GM20000 (cell line): ENCODE data around the gene DRD1.
A peak's percentile ranks its signal among the peaks of the same experiment; 100 is the strongest.
"Not testable (repeated sequence)": the region's sequence is repeated elsewhere in the genome, so short reads cannot be mapped to it uniquely, and the experiment has no call there.

Experiments
- DNase-seq: peaks from one replicate; pipeline ENCODE4 v3.0.0; 2012; ENCODE audit warnings: low spot score
- TF ChIP-seq, protein P1 (sequence below): IDR thresholded peaks from 2 replicates; pipeline ENCODE4 v1.5.1; 2012; ENCODE audit warnings: mild to moderate bottlenecking, control low read depth; ENCODE audit errors: extremely low read depth, missing control alignments

The DRD1 gene

DNA sequence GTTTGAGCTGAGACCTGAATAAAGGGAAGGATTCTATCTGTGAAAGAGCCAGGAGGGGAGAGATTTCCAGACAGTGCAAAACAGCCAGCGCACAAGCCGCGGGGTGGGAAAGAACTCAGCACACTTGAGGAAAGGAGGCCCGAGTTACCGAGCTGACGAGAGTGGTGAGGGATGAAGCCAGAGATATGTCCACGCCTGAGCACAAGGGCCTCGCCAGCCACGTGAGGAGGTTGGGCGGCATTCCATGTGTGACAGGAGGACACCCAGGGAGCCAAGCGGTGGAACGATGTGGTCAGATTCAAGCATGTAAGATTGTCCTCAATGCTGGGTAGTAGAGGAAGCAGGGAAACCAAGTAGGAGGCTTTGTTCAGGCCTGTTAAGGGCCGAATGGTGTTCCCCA is 17.4 kb upstream of the DRD1 start:
- DNase-seq, result no peak
- TF ChIP-seq, protein P1, sequence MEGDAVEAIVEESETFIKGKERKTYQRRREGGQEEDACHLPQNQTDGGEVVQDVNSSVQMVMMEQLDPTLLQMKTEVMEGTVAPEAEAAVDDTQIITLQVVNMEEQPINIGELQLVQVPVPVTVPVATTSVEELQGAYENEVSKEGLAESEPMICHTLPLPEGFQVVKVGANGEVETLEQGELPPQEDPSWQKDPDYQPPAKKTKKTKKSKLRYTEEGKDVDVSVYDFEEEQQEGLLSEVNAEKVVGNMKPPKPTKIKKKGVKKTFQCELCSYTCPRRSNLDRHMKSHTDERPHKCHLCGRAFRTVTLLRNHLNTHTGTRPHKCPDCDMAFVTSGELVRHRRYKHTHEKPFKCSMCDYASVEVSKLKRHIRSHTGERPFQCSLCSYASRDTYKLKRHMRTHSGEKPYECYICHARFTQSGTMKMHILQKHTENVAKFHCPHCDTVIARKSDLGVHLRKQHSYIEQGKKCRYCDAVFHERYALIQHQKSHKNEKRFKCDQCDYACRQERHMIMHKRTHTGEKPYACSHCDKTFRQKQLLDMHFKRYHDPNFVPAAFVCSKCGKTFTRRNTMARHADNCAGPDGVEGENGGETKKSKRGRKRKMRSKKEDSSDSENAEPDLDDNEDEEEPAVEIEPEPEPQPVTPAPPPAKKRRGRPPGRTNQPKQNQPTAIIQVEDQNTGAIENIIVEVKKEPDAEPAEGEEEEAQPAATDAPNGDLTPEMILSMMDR, result no peak

DNA sequence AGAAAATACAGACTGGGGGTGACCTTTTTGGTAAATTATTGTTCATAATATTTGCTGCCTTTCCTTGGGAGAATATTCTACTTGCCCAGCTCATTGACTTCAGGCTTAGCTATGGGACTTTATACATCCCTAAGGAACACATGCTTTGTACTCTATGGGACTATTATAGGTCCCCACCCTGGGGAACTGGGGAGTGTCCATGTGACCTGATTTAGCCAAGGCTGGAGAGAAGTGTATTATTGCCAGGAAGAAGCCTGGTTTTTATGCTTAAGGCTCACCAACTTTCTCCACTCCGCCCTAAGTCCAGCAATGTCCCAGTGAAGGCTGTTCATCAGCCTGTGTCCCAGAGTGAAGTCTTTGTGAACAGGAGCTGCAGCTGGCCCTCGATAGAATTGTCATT is 16.6 kb upstream of the DRD1 start:
- TF ChIP-seq, protein P1, result no peak
- DNase-seq, result no peak

DNA sequence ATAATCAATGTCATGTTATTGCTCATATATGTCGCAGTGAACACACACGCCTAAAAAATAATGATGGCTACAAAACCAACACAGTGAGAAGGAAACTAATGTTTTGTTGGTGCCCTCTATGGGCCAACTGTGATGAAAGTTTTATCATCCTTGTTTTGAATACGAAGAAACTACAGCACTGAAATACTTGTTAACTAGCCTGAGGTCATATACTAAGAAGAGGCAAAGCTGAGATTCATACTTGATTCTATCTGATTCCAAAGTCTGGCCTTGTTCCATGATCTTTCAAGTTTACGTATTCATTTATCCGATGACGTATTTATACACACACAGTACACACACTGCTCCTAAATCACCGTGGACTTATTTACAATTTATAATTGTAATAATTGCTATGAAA is 16.1 kb upstream of the DRD1 start:
- no peak for DNase-seq
- TF ChIP-seq, protein P1, result peak; percentile 5

DNA sequence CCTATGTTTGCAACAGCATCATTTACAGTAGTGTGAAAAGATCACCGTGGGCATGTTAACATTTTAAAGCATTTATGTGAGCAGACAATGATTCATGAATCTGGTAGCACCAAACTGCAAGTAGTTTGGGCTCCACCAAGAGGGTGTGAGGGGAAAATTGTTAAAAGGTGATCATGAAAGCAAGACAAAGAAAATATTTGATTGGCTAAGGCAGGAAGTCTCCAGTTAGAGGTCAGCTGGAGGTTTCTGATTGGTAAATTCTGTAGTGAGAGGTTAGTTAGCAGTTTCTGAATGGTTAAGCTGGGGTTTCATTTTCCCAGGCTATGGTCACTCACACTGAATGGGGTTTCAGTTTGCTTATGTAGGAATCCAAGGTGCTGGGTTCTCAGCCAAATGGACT is 13.5 kb upstream of the DRD1 start:
- DNase-seq, result no peak
- TF ChIP-seq, protein P1, result no peak

DNA sequence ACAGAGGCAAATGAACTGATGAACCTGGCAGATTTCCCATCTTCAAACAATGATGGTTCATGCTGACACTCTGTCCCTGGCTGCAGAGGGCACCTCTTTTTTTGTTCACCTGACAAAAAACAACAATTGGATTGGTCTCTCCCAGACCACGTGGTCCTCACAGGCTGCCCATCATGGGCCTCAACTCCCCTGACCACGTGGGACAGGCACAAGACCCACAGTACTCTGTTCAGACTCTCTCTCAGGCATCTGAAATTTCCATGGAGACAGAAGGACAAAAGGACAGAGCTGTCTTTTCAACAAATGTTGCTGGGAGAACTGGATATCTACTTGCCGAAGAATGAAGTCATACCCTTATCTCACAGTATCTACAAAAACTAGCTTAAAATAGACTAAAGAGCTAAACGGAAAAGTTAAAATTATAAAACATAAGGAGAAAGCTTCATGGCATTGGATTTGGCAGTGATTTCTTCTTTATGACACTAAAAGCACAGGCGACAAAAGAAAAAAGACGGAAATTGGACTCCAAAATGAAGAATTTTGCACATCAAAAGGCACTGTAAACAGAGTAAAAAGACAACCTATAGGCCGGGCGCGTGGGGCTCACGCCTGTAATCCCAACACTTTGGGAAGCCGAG is 12.2 kb upstream of the DRD1 start:
- DNase-seq, result no peak
- TF ChIP-seq, protein P1, result no peak

DNA sequence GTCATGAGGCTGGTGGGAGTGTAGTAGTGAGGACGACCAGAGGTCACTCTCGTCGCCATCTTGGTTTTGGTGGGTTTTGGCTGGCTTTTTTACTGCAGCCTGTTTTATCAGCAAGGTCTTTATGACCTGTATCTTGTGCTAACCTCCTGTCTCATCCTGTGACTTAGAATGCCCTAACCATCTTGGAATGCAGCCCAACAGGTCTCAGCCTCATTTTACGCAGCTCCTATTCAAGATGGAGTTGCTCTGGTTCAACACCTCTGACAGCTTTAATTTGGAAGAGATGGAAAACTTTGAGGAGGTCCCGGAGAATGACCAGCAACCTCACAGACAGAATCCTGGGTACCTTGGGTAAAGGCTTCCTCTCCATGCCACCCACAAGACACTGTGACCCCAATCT is 10.4 kb upstream of the DRD1 start:
- DNase-seq, result not testable (repeated sequence)

DNA sequence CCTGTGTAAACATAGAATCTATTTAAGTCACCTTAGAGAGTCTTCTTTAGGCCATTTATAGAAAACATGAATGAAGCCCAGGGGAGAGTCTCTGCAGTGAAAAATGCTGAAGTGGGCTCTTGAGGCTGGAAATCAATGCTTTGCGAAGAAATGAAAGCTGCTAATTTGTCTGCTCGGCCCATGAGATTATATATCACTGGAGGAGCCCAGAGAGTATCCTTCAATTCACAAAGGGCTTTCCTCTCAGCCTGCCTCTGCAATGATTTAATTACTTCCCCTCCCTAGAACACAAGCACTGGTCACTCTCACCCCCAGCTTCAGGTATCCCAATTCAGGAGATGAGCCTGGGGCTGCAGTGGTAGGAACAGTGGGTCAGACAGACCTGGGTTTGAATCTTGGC is 8.2 kb upstream of the DRD1 start:
- TF ChIP-seq, protein P1, result no peak
- DNase-seq, result no peak

DNA sequence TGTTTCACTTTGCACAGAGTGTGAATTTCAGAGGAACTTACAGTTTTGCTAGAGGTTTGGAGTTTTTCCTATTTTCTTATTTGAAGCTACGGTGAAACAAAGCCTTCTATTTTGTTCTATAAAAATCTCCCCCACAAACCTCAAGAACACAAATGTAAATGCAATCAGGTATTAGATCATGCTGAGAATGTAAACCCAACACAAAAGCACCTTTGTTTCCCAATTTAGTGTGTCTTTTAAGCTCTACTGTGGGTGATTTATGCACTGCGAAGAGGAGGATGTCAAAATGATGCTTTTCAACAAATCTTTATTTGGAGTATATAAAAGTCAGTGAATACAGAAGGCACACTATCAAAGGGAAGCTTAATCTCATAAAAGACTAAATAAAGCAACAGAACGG is 4.3 kb upstream of the DRD1 start:
- no peak for DNase-seq
- TF ChIP-seq, protein P1, result no peak
